GM19328 (cell line): ENCODE data around the gene HK2.

ENCODE experiments used
- ATAC-seq: cut with Tn5 transposase; IDR thresholded peaks from one replicate; pipeline ENCODE4 v1.9.1; 2021; ENCODE audit warnings: mild to moderate bottlenecking, moderate library complexity; ENCODE audit not compliant: unreplicated experiment

The HK2 gene

GRCh38 chr2:74856599-74856998 is 22.7 kb downstream of the HK2 start:
- no peak for ATAC-seq

GRCh38 chr2:74857215-74857614 is 23.3 kb downstream of the HK2 start:
- no peak for ATAC-seq

- no peak for ATAC-seq
These were observed 23.8 kb downstream of the HK2 start for GRCh38 chr2:74857725-74858124.

GRCh38 chr2:74858281-74858680 is 24.4 kb downstream of the HK2 start:
- ATAC-seq, result no peak

GRCh38 chr2:74860079-74860478 is 26.2 kb downstream of the HK2 start:
- no peak for ATAC-seq

GRCh38 chr2:74860521-74860920 is 26.6 kb downstream of the HK2 start:
- no peak for ATAC-seq

GRCh38 chr2:74861531-74861930 is 27.6 kb downstream of the HK2 start:
- no peak for ATAC-seq

- no peak for ATAC-seq
These were observed 28.4 kb downstream of the HK2 start for GRCh38 chr2:74862020-74862964.

GRCh38 chr2:74863802-74864248 is 29.9 kb downstream of the HK2 start:
- no peak for ATAC-seq

- ATAC-seq, result no peak
These were observed 31.1 kb downstream of the HK2 start for GRCh38 chr2:74864728-74865722.

- ATAC-seq, result no peak
These were observed 32.1 kb downstream of the HK2 start for GRCh38 chr2:74865770-74866674.

GRCh38 chr2:74867841-74868658 is 34.1 kb downstream of the HK2 start:
- ATAC-seq, result no peak

GRCh38 chr2:74869517-74869916 is 35.6 kb downstream of the HK2 start:
- no peak for ATAC-seq

GRCh38 chr2:74870951-74871350 is 37.0 kb downstream of the HK2 start:
- no peak for ATAC-seq

GRCh38 chr2:74871414-74871813 is 37.5 kb downstream of the HK2 start:
- ATAC-seq, result no peak

- no peak for ATAC-seq
These were observed 38.5 kb downstream of the HK2 start for GRCh38 chr2:74872389-74872836.

- ATAC-seq, result no peak
These were observed 39.2 kb downstream of the HK2 start for GRCh38 chr2:74873012-74873665.

- no peak for ATAC-seq
These were observed 40.0 kb downstream of the HK2 start for GRCh38 chr2:74873678-74874640.
